ENCODE results near the gene MRPS6. TPM values are rescaled to one million over a fixed set of nuclear protein-coding genes. Genes with fewer than 3 reads are reported as not detected.

The MRPS6 gene
- total RNA-seq, 1 donor from 2014 or later: 102 TPM

DNA sequence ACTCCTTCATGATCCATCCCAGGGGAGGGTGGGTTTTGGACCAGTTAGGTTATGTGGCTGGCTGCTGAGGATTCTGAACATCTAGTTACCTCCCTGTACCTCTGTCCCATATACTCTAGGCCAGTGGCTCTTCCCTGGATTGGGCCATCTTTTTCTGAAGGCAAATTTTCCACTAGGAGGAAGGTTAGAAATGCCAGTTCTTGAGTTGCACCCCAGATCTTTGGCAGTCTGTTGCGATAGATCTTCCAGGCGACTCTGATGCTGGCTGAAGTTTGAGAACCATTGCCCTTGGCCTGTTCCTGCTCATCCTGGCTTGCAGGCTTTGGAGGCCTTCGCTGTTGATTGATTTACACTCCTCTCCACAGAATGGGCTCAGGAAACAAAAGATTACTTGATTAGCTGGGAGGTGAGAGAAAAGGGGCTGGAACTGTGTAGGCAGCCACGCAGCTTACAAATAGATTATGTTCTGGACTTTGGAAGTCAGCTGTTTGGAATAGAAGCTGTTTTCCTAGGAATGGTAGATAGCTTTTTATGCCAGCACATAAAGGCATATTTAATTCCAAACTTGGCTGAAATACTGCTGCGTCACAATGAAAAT is 110.1 kb downstream of the MRPS6 start:
- TF ChIP-seq, protein P1, sequence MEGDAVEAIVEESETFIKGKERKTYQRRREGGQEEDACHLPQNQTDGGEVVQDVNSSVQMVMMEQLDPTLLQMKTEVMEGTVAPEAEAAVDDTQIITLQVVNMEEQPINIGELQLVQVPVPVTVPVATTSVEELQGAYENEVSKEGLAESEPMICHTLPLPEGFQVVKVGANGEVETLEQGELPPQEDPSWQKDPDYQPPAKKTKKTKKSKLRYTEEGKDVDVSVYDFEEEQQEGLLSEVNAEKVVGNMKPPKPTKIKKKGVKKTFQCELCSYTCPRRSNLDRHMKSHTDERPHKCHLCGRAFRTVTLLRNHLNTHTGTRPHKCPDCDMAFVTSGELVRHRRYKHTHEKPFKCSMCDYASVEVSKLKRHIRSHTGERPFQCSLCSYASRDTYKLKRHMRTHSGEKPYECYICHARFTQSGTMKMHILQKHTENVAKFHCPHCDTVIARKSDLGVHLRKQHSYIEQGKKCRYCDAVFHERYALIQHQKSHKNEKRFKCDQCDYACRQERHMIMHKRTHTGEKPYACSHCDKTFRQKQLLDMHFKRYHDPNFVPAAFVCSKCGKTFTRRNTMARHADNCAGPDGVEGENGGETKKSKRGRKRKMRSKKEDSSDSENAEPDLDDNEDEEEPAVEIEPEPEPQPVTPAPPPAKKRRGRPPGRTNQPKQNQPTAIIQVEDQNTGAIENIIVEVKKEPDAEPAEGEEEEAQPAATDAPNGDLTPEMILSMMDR (IDR thresholded peaks at IDR 0.05): no peak
- Mint-ChIP-seq H3K9me3 (ENCODE audit: low read depth) (no peaks in the 10 kb centered on the region), H3K27ac (ENCODE audit: unreplicated experiment) (no peak overlapping the region), H3K4me1 (ENCODE audit: low read depth) (peaks cover 24% of the 10 kb centered on the region), H3K27me3 (ENCODE audit: low read depth) (no peaks in the 10 kb centered on the region), H3K36me3 (ENCODE audit: low read depth) (peaks cover 1% of the 10 kb centered on the region), H3K4me3 (ENCODE audit: unreplicated experiment) (no peak overlapping the region)
- no peak for DNase-seq (ENCODE audit: low spot score)

- Mint-ChIP-seq H3K4me1 (ENCODE audit: low read depth) (peaks cover 21% of the 10 kb centered on the region), H3K9me3 (ENCODE audit: low read depth) (no peaks in the 10 kb centered on the region)
Observed at GRCh38 chr21:34184232-34184631, 110.9 kb downstream of the MRPS6 start.

GRCh38 chr21:34185026-34185750 is 111.8 kb downstream of the MRPS6 start:
- DNase-seq (ENCODE audit: low spot score): no peak
- Mint-ChIP-seq H3K27ac (ENCODE audit: unreplicated experiment) (no peak overlapping the region), H3K36me3 (ENCODE audit: low read depth) (peaks cover 1% of the 10 kb centered on the region), H3K9me3 (ENCODE audit: low read depth) (no peaks in the 10 kb centered on the region), H3K4me3 (ENCODE audit: unreplicated experiment) (no peak overlapping the region), H3K4me1 (ENCODE audit: low read depth) (peaks cover 14% of the 10 kb centered on the region), H3K27me3 (ENCODE audit: low read depth) (no peaks in the 10 kb centered on the region)
- TF ChIP-seq, protein P1 (IDR thresholded peaks at IDR 0.05): no peak

More at GRCh38 chr21:34184232-34184631, 110.9 kb downstream of the MRPS6 start:
- Mint-ChIP-seq H3K36me3 (ENCODE audit: low read depth) (peaks cover 1% of the 10 kb centered on the region), H3K4me3 (ENCODE audit: unreplicated experiment) (no peak overlapping the region), H3K27me3 (ENCODE audit: low read depth) (no peaks in the 10 kb centered on the region), H3K27ac (ENCODE audit: unreplicated experiment) (no peak overlapping the region)
- no peak for DNase-seq (ENCODE audit: low spot score)
- TF ChIP-seq, protein P1 (IDR thresholded peaks at IDR 0.05): no peak

DNA sequence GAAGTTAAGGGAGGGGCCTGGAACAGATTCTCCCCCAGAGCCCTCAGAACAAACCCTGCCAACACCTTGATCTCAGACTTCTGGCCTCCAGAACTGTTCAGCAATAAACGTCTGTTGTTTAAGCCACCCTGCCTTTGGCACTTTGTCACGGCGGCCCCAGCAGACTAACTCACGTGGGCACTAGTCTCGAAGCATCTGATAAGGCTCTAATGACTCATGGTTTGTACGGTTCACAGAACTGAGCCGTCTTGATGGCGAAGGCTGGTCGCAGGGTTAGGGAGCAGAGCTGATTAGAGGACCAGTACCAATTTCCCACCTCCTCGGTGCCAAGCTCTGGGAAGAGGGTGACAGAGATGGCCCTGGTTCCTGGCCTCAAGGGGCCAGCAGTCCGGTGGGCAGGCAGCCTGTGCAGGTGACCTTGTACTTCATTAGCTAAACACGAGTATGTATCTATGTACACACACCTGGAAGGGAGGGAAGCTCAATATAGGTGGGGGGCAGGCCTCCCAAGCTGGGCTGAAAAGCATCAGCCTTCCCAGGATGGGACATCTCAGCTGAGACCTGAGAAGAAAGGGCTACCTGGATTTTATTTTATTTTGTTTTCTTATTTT is 112.8 kb downstream of the MRPS6 start:
- Mint-ChIP-seq H3K4me3 (ENCODE audit: unreplicated experiment) (no peak overlapping the region), H3K4me1 (ENCODE audit: low read depth) (peaks cover 4% of the 10 kb centered on the region), H3K27ac (ENCODE audit: unreplicated experiment) (no peak overlapping the region), H3K9me3 (ENCODE audit: low read depth) (no peaks in the 10 kb centered on the region), H3K27me3 (ENCODE audit: low read depth) (no peaks in the 10 kb centered on the region), H3K36me3 (ENCODE audit: low read depth) (peaks cover 3% of the 10 kb centered on the region)
- TF ChIP-seq, protein P1 (IDR thresholded peaks at IDR 0.05): no peak
- no peak for DNase-seq (ENCODE audit: low spot score)

- no peaks in the 10 kb centered on the region for H3K27me3 Mint-ChIP-seq (ENCODE audit: low read depth)
- TF ChIP-seq, protein P1 (IDR thresholded peaks at IDR 0.05): no peak
- no peak overlapping the region for H3K27ac Mint-ChIP-seq (ENCODE audit: unreplicated experiment)
- H3K4me3 Mint-ChIP-seq (ENCODE audit: unreplicated experiment): no peak overlapping the region
- DNase-seq (ENCODE audit: low spot score): no peak
- no peaks in the 10 kb centered on the region for H3K4me1 Mint-ChIP-seq (ENCODE audit: low read depth)
- peaks cover 1% of the 10 kb centered on the region for H3K36me3 Mint-ChIP-seq (ENCODE audit: low read depth)
- no peaks in the 10 kb centered on the region for H3K9me3 Mint-ChIP-seq (ENCODE audit: low read depth)
Observed at GRCh38 chr21:34187935-34188334, 114.6 kb downstream of the MRPS6 start.
